Testis (tissue), 3 donors: ENCODE data around the gene PSMG2. TPM values are rescaled to one million over a fixed set of nuclear protein-coding genes. Genes with fewer than 3 reads are reported as not detected.

ENCODE experiments used
- DNase-seq: peaks from one replicate; pipeline ENCODE4 v3.0.0-alpha.2; 2019
- H3K27ac ChIP-seq, 2 donors: fragments of 200-600 bp; sonication (generic); one replicate each; pipeline ENCODE4 v1.5.1; 2019
- H3K27me3 ChIP-seq: fragments of 200-600 bp; sonication (generic); one replicate; pipeline ENCODE4 v1.5.1; 2019
- H3K36me3 ChIP-seq: fragments of 200-600 bp; sonication (generic); one replicate; pipeline ENCODE4 v1.5.1; 2017; ENCODE audit warnings: low read depth; ENCODE audit errors: missing control alignments
- H3K4me1 ChIP-seq: fragments of 200-600 bp; sonication (generic); one replicate; pipeline ENCODE4 v1.5.1; 2019
- H3K4me3 ChIP-seq, 2 donors: fragments of 200-600 bp; sonication (generic); one replicate each; pipeline ENCODE4 v1.5.1; 2017 to 2019
- H3K9me3 ChIP-seq: fragments of 200-600 bp; sonication (generic); one replicate; pipeline ENCODE4 v1.5.1; 2017
- POLR2A ChIP-seq: fragments of 450-650 bp; IDR thresholded peaks from one replicate; pipeline ENCODE4 v1.6.1; 2017; ENCODE audit warnings: antibody characterized with exemption, mild to moderate bottlenecking, moderate library complexity
- WGBS, 2 donors: methylation state at CpG; one replicate each; pipeline ENCODE4 v1.1.5; 2018; 5-methylcytosine and 5-hydroxymethylcytosine counted together
- intact Hi-C: fragments of 100-400 bp; cut with DNase I; formaldehyde crosslinking; loops from one replicate; pipeline ENCODE4 v1.15.1; 2023; ENCODE audit warnings: low total_unique reads
- polyA plus RNA-seq: library from polyadenylated mRNA; stranded (reverse); fragments of 350-450 nt; fragmentation: Illumina TruSeq; extraction: RNeasy Lipid Tissue Mini Kit (QIAGEN cat#74804); gene quantifications from one replicate; pipeline ENCODE4 v1.2.3, GENCODE V29; 2014; ENCODE audit warnings: low read depth, low replicate concordance; ENCODE audit not compliant: insufficient read depth
- total RNA-seq, 2 donors: library from RNA; depleted of rRNA; stranded (reverse); fragments of >200 nt; gene quantifications; one replicate each; pipeline ENCODE4 v1.2.3, GENCODE V29; 2016
- TF ChIP-seq, protein P1 (sequence below), 3 experiments: fragments of 450-650 bp in 2 of 3; fragments of 200-600 bp in 1 of 3; sonication (generic) in 1 of 3; IDR thresholded peaks; one replicate each; pipeline ENCODE4 v1.5.1; 2016 to 2019; ENCODE audit warnings: antibody characterized with exemption in 3 of 3, mild to moderate bottlenecking in 2 of 3, moderate library complexity in 1 of 3

Gene PSMG2
- total and polyA plus RNA-seq, 3 donors from 2014 or later = 114 to 257 (median 132) TPM

DNA sequence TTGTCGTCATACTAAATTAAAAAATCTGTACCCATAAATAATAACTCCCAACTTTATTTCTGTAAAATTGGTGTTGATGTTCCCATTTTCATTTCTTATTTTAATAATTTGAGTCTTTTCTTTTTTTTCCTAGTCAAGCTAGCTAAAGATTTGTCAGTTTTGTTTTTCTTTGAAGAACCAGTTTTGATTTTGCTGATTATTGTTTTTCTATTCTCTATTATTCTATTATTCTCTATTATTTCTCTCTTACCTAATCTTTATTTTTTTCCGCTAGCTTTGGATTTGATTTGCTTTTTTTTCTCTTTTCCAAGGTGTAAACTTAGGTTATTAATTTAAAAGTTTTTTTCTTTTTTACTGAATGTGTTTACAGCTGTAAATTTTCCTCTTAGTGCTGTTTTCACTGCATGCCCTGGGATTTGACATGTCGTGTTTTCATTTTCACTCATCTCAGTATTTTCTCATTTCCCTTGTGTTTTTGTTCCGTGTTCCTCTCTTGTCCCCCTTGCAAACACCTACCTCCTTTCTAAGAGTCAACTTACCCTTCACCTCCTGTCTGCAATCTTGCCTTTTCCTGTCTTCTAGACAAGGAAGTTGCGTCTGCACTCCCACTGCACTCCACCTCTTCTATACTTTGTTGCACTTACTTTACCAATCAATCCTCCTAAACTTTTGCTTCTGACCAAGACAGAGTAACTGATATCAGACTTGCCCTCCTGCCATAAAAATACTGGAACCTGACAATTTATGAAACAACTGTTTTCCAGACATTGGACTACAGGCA lies 18.8 kb downstream of the PSMG2 start:
- 75 to 78% methylated on average over 5 of the region's 5 CpGs for WGBS, 2 donors
- H3K27me3 ChIP-seq = no peaks in the 10 kb centered on the region
- TF ChIP-seq, protein P1, sequence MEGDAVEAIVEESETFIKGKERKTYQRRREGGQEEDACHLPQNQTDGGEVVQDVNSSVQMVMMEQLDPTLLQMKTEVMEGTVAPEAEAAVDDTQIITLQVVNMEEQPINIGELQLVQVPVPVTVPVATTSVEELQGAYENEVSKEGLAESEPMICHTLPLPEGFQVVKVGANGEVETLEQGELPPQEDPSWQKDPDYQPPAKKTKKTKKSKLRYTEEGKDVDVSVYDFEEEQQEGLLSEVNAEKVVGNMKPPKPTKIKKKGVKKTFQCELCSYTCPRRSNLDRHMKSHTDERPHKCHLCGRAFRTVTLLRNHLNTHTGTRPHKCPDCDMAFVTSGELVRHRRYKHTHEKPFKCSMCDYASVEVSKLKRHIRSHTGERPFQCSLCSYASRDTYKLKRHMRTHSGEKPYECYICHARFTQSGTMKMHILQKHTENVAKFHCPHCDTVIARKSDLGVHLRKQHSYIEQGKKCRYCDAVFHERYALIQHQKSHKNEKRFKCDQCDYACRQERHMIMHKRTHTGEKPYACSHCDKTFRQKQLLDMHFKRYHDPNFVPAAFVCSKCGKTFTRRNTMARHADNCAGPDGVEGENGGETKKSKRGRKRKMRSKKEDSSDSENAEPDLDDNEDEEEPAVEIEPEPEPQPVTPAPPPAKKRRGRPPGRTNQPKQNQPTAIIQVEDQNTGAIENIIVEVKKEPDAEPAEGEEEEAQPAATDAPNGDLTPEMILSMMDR (IDR thresholded peaks at IDR 0.05) = no peak
- TF ChIP-seq POLR2A = no peak

DNA sequence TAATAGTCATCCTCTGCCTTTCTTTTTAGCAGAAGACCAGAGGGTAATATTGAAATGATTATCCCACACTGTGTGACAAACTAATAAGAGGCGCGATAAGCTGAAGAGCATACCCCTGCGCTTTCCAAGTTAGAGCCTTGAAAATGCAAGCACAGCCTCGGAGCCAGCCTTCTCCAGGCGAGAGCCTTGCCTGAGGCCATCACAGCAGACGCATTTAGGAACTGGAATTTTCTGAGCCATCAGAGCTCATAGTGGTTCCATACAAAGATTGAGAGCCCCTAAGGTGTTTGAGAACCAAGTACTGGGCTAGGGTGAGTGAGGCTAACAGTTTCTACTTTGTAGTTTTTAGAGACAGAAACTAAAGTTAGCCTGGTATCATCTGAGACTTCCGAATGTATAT lies 19.9 kb downstream of the PSMG2 start:
- no peaks in the 10 kb centered on the region for H3K36me3 ChIP-seq
- WGBS, 2 donors = 82 to 83% methylated on average over 7 of the region's 7 CpGs
- intact Hi-C loops = no loop called here

More for the DNA sequence above, 18.8 kb downstream of the PSMG2 start:
- no peak for DNase-seq
- Histone ChIP-seq H3K27ac (no peak overlapping the region), H3K9me3 (no peaks in the 10 kb centered on the region), H3K4me1 (no peaks in the 10 kb centered on the region), H3K4me3 (no peak overlapping the region), H3K36me3 (no peaks in the 10 kb centered on the region)
- intact Hi-C loops = no loop called here

DNA sequence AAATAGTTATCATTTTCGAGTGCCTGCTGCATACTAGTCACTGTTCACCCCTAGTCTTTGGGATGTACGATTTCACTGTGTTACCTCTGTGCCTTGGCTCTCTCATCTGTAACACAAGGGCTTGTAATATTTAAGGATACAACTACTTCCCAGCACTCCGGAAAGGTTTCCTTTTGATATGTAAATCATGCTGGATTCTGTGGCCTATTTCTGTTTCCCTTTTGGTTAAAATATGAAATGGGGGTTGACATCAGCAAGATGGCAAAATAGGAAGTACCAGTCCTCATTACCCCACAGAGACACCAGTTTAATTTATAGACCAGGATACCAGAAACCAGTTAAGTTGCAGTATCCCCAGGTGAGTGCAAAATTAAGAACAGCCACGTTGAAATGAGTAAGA lies 23.5 kb downstream of the PSMG2 start:
- no peak overlapping the region for H3K4me3 ChIP-seq
- no peak for DNase-seq
- TF ChIP-seq, protein P1 (IDR thresholded peaks at IDR 0.05) = no peak
- no peak for TF ChIP-seq POLR2A
- intact Hi-C loops = no loop called here
- no peaks in the 10 kb centered on the region for H3K27me3 ChIP-seq
- no peaks in the 10 kb centered on the region for H3K9me3 ChIP-seq
- no peaks in the 10 kb centered on the region for H3K36me3 ChIP-seq
- no peaks in the 10 kb centered on the region for H3K4me1 ChIP-seq
- no peak overlapping the region for H3K27ac ChIP-seq
- 67 to 68% methylated on average over 4 of the region's 4 CpGs for WGBS, 2 donors

More for the DNA sequence above, 19.9 kb downstream of the PSMG2 start:
- H3K27ac ChIP-seq = no peak overlapping the region
- H3K4me1 ChIP-seq = no peaks in the 10 kb centered on the region
- no peaks in the 10 kb centered on the region for H3K9me3 ChIP-seq
- no peak for TF ChIP-seq POLR2A
- DNase-seq = no peak
- H3K27me3 ChIP-seq = no peaks in the 10 kb centered on the region
- no peak overlapping the region for H3K4me3 ChIP-seq

DNA sequence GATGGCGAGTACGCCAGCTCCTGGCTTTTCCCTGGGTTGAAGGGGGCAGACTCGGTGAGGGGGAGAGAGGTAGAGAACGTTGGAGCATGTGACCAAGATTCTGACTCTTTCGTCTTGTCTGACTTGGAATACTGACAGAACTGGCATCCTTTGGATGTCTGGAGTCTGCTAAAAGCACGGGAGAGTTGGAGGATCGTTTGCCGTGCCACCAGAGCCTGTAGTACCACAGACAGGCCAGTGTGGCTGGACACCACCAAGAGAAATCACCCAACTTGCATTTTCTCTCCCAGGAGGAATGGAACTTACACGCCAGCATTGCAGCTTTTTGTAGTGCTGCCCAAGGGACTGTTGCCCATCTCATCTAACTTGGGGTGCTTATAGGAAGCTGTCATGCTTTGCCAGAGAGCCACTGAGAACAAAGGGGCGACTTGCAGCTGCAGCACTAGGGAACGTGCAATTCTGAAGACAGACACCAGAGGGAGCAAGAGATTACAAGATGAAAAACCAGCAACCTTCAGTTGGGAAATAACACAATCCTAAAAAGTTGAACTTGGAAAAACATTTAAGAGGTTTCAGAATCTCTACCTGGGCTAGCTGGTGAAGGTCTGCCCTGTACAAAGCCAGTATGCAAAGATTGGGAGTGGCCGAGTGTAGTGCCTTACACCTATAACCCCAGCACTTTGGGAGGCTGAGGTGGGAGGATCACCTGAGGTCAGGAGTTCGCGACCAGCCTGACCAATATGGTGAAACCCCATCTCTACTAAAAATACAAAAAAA lies 24.1 kb downstream of the PSMG2 start:
- Histone ChIP-seq H3K36me3 (no peaks in the 10 kb centered on the region), H3K4me1 (no peaks in the 10 kb centered on the region), H3K27me3 (no peaks in the 10 kb centered on the region), H3K27ac (no peak overlapping the region), H3K4me3 (no peak overlapping the region), H3K9me3 (no peaks in the 10 kb centered on the region)
- DNase-seq = peak; percentile 85
- intact Hi-C loops = no loop called here
- TF ChIP-seq, protein P1 (IDR thresholded peaks at IDR 0.05) = peak; percentile 67 to 88 (median 88)
- TF ChIP-seq POLR2A = no peak
- 65 to 67% methylated on average over 14 of the region's 14 CpGs for WGBS, 2 donors

DNA sequence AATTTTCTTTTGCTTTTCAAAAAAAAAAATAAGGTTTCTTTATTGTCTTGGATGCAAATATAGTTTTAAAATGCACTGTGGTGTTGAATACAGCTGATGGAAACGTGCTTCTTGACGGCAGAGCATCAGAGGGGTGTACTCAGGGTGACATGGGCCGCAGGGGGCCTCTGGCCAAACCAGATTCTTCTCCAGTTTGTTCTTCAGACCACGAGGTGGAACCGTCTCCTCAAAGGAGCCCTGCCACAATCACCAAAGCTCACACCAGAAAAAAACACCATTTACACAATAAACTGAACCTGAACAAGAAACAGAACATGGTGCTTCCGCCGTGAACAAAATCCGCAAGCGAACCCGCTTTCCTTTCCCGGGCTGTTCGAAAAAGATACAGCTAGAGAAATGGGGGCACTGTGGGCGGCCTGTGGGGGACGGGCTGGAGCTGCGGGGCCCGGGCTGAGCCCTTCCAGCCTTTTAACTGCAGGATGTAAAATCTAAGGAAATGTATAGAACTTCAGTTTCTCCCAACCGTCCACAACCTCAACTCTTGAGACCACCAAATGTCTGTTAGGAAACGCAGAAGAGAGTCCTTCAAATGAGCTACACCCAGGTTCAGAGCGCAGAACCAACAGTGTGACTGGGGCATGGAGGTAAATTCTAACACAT lies 34.5 kb downstream of the PSMG2 start:
- H3K36me3 ChIP-seq = no peaks in the 10 kb centered on the region
- no peaks in the 10 kb centered on the region for H3K27me3 ChIP-seq
- 89% methylated on average over 19 of the region's 19 CpGs for WGBS, 2 donors
- H3K27ac ChIP-seq = no peak overlapping the region
- no peak overlapping the region for H3K4me3 ChIP-seq
- H3K9me3 ChIP-seq = no peaks in the 10 kb centered on the region
- intact Hi-C loops = loop anchor here (5.0 kb wide), 1 partner anchor 195 kb away; no protein-coding TSS in a partner anchor
- no peak for DNase-seq
- TF ChIP-seq, protein P1 (IDR thresholded peaks at IDR 0.05) = no peak
- no peak for TF ChIP-seq POLR2A
- no peaks in the 10 kb centered on the region for H3K4me1 ChIP-seq
